ENCODE data around the gene FBXL17.
"Not testable (repeated sequence)": the region's sequence is repeated elsewhere in the genome, so short reads cannot be mapped to it uniquely, and the experiment has no call there.

DNA sequence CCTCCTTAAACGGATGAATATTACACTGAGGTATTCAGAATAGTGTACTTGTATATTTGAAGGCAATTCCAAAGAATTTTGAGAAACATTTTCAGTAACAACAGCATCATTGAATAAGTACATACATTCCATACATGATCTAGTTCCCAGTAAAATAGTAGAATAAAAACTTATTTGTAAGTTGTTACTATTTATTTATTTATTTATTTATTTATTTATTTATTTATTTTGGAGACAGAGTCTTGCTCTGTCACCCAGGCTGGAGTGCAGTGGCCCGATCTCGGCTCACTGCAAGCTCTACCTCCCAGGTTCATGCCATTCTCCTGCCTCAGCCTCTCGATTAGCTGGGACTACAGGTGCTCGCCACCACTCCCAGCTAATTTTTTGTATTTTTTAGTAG, 14.9 kb upstream of the FBXL17 start:
- not testable (repeated sequence) for TF ChIP-seq ADNP (CRISPR knock-in tag; IDR thresholded peaks at IDR 0.05); EP300 (IDR thresholded peaks at IDR 0.05; ENCODE audit: low read depth in 2 of 2, low read length in 2 of 2); EP300 (CRISPR knock-in tag; IDR thresholded peaks at IDR 0.05; ENCODE audit: borderline replicate concordance); MAZ (IDR thresholded peaks at IDR 0.05; ENCODE audit: borderline replicate concordance, low read depth, low read length); MAZ (CRISPR knock-in tag; IDR thresholded peaks at IDR 0.05; ENCODE audit: low read depth); NR3C1 (CRISPR knock-in tag; IDR thresholded peaks at IDR 0.05); NFIC (IDR thresholded peaks at IDR 0.05; ENCODE audit: low read length); POLR2A (IDR thresholded peaks at IDR 0.05; ENCODE audit: insufficient read depth in 1 of 2, low read depth in 2 of 2, low read length in 2 of 2)
- TF ChIP-seq, protein P1, sequence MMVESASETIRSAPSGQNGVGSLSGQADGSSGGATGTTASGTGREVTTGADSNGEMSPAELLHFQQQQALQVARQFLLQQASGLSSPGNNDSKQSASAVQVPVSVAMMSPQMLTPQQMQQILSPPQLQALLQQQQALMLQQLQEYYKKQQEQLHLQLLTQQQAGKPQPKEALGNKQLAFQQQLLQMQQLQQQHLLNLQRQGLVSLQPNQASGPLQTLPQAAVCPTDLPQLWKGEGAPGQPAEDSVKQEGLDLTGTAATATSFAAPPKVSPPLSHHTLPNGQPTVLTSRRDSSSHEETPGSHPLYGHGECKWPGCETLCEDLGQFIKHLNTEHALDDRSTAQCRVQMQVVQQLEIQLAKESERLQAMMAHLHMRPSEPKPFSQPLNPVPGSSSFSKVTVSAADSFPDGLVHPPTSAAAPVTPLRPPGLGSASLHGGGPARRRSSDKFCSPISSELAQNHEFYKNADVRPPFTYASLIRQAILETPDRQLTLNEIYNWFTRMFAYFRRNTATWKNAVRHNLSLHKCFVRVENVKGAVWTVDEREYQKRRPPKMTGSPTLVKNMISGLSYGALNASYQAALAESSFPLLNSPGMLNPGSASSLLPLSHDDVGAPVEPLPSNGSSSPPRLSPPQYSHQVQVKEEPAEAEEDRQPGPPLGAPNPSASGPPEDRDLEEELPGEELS (CRISPR knock-in tag; IDR thresholded peaks at IDR 0.05) = not testable (repeated sequence)
- TF ChIP-seq, protein P2, sequence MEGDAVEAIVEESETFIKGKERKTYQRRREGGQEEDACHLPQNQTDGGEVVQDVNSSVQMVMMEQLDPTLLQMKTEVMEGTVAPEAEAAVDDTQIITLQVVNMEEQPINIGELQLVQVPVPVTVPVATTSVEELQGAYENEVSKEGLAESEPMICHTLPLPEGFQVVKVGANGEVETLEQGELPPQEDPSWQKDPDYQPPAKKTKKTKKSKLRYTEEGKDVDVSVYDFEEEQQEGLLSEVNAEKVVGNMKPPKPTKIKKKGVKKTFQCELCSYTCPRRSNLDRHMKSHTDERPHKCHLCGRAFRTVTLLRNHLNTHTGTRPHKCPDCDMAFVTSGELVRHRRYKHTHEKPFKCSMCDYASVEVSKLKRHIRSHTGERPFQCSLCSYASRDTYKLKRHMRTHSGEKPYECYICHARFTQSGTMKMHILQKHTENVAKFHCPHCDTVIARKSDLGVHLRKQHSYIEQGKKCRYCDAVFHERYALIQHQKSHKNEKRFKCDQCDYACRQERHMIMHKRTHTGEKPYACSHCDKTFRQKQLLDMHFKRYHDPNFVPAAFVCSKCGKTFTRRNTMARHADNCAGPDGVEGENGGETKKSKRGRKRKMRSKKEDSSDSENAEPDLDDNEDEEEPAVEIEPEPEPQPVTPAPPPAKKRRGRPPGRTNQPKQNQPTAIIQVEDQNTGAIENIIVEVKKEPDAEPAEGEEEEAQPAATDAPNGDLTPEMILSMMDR (CRISPR knock-in tag; IDR thresholded peaks at IDR 0.05) = not testable (repeated sequence)
- TF ChIP-seq, protein P3, sequence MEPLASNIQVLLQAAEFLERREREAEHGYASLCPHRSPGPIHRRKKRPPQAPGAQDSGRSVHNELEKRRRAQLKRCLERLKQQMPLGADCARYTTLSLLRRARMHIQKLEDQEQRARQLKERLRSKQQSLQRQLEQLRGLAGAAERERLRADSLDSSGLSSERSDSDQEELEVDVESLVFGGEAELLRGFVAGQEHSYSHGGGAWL (CRISPR knock-in tag; IDR thresholded peaks at IDR 0.05) = not testable (repeated sequence)
- TF ChIP-seq, protein P4, sequence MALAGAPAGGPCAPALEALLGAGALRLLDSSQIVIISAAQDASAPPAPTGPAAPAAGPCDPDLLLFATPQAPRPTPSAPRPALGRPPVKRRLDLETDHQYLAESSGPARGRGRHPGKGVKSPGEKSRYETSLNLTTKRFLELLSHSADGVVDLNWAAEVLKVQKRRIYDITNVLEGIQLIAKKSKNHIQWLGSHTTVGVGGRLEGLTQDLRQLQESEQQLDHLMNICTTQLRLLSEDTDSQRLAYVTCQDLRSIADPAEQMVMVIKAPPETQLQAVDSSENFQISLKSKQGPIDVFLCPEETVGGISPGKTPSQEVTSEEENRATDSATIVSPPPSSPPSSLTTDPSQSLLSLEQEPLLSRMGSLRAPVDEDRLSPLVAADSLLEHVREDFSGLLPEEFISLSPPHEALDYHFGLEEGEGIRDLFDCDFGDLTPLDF (CRISPR knock-in tag; IDR thresholded peaks at IDR 0.05) = not testable (repeated sequence)
- TF ChIP-seq, protein P5, sequence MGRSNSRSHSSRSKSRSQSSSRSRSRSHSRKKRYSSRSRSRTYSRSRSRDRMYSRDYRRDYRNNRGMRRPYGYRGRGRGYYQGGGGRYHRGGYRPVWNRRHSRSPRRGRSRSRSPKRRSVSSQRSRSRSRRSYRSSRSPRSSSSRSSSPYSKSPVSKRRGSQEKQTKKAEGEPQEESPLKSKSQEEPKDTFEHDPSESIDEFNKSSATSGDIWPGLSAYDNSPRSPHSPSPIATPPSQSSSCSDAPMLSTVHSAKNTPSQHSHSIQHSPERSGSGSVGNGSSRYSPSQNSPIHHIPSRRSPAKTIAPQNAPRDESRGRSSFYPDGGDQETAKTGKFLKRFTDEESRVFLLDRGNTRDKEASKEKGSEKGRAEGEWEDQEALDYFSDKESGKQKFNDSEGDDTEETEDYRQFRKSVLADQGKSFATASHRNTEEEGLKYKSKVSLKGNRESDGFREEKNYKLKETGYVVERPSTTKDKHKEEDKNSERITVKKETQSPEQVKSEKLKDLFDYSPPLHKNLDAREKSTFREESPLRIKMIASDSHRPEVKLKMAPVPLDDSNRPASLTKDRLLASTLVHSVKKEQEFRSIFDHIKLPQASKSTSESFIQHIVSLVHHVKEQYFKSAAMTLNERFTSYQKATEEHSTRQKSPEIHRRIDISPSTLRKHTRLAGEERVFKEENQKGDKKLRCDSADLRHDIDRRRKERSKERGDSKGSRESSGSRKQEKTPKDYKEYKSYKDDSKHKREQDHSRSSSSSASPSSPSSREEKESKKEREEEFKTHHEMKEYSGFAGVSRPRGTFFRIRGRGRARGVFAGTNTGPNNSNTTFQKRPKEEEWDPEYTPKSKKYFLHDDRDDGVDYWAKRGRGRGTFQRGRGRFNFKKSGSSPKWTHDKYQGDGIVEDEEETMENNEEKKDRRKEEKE (IDR thresholded peaks at IDR 0.05) = not testable (repeated sequence)
- TF ChIP-seq, protein P6, sequence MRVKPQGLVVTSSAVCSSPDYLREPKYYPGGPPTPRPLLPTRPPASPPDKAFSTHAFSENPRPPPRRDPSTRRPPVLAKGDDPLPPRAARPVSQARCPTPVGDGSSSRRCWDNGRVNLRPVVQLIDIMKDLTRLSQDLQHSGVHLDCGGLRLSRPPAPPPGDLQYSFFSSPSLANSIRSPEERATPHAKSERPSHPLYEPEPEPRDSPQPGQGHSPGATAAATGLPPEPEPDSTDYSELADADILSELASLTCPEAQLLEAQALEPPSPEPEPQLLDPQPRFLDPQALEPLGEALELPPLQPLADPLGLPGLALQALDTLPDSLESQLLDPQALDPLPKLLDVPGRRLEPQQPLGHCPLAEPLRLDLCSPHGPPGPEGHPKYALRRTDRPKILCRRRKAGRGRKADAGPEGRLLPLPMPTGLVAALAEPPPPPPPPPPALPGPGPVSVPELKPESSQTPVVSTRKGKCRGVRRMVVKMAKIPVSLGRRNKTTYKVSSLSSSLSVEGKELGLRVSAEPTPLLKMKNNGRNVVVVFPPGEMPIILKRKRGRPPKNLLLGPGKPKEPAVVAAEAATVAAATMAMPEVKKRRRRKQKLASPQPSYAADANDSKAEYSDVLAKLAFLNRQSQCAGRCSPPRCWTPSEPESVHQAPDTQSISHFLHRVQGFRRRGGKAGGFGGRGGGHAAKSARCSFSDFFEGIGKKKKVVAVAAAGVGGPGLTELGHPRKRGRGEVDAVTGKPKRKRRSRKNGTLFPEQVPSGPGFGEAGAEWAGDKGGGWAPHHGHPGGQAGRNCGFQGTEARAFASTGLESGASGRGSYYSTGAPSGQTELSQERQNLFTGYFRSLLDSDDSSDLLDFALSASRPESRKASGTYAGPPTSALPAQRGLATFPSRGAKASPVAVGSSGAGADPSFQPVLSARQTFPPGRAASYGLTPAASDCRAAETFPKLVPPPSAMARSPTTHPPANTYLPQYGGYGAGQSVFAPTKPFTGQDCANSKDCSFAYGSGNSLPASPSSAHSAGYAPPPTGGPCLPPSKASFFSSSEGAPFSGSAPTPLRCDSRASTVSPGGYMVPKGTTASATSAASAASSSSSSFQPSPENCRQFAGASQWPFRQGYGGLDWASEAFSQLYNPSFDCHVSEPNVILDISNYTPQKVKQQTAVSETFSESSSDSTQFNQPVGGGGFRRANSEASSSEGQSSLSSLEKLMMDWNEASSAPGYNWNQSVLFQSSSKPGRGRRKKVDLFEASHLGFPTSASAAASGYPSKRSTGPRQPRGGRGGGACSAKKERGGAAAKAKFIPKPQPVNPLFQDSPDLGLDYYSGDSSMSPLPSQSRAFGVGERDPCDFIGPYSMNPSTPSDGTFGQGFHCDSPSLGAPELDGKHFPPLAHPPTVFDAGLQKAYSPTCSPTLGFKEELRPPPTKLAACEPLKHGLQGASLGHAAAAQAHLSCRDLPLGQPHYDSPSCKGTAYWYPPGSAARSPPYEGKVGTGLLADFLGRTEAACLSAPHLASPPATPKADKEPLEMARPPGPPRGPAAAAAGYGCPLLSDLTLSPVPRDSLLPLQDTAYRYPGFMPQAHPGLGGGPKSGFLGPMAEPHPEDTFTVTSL (CRISPR knock-in tag; IDR thresholded peaks at IDR 0.05; ENCODE audit: borderline replicate concordance) = not testable (repeated sequence)
